K562 (cell line): Measurements from ENCODE around the gene NEK4. TPM values are rescaled to one million over a fixed set of nuclear protein-coding genes. Genes with fewer than 3 reads are reported as not detected.

ENCODE experiments used
- ATAC-seq: fragments of 200-7000 bp; cut with Tn5 transposase; 3 replicates; pipeline ENCODE4 v1.9.1; 2020; ENCODE audit warnings: moderate library complexity
- BruUV-seq: library from RNA; stranded (reverse); fragments of 400-500 nt; replicated peaks from 2 replicates; lab custom pipeline; 2021; lab: Mats Ljungman, UMichigan
- CTCF ChIA-PET: fragments of 300-600 bp; formaldehyde crosslinking; extraction: SDS; loops from one replicate; lab custom pipeline; 2021; ENCODE audit warnings: low intra/inter-chr PET ratio; lab: Yijun Ruan, JAX
- POLR2A ChIA-PET: fragments of 300-600, 350-650 bp; sonication (Branson Sonifier 250); formaldehyde crosslinking; extraction: SDS; loops from one replicate; lab custom pipeline; 2021; ENCODE audit warnings: antibody characterized with exemption, inconsistent platforms; lab: Yijun Ruan, JAX
- DNase-seq, 4 experiments: peaks; one replicate each; pipeline versions ENCODE4 v3.0.0 to v3.0.0-alpha.2; 2011 to 2018; ENCODE audit warnings: low spot score in 3 of 4, mixed read lengths in 3 of 4; ENCODE audit errors: extremely low read depth in 1 of 4
- FAIRE-seq: peaks from 2 replicates; lab custom pipeline; 2011; peaks lifted over from hg19 to GRCh38; lab: Jason Lieb, UNC
- H2AFZ ChIP-seq: 2 replicates; pipeline ENCODE4 v1.6.0; 2011; ENCODE audit warnings: low read depth, low read length, control low read depth, inconsistent platforms
- H3K27ac ChIP-seq: fragments of 200-600 bp; 3 replicates; pipeline ENCODE4 v1.8.0; 2011; ENCODE audit warnings: low read depth, mild to moderate bottlenecking, control low read depth, inconsistent platforms, low read length, moderate library complexity, mixed read lengths; ENCODE audit errors: extremely low read depth
- H3K27me3 ChIP-seq, 2 experiments: fragments of 300-600 bp in 1 of 2; 2 replicates in 1 of 2; 3 replicates in 1 of 2; pipeline versions ENCODE4 v1.6.0 to v1.8.0; 2011; ENCODE audit warnings: inconsistent platforms in 2 of 2, low read length in 2 of 2, mild to moderate bottlenecking in 1 of 2, mixed read lengths in 1 of 2, moderate library complexity in 1 of 2; ENCODE audit not compliant: control insufficient read depth in 2 of 2, insufficient read depth in 2 of 2
- H3K36me3 ChIP-seq: fragments of 300-600 bp; 3 replicates; pipeline ENCODE4 v1.8.0; 2011; ENCODE audit warnings: mild to moderate bottlenecking, low read length, inconsistent platforms; ENCODE audit not compliant: control insufficient read depth, insufficient read depth
- H3K4me1 ChIP-seq, 2 experiments: fragments of 200-600 bp in 1 of 2; replicated peaks in 1 of 2; 2 replicates in 1 of 2; 3 replicates in 1 of 2; pipeline versions ENCODE4 v1.5.1 to v1.8.0; 2011; ENCODE audit warnings: inconsistent platforms in 2 of 2, low read length in 2 of 2, mild to moderate bottlenecking in 1 of 2, mixed read lengths in 1 of 2, moderate library complexity in 1 of 2; ENCODE audit not compliant: control insufficient read depth in 2 of 2, insufficient read depth in 2 of 2
- H3K4me2 ChIP-seq: 2 replicates; pipeline ENCODE4 v1.6.1; 2011; ENCODE audit warnings: low read length, control low read depth, inconsistent platforms, mixed read lengths; ENCODE audit not compliant: insufficient read depth
- H3K4me3 ChIP-seq: fragments of 200-600 bp; sonication (generic), shearing (Covaris generic); 2 replicates; pipeline ENCODE4 v1.5.1; 2016; ENCODE audit warnings: control low read depth, inconsistent platforms
- H3K79me2 ChIP-seq: fragments of 200-600 bp; 3 replicates; pipeline ENCODE4 v1.8.0; 2011; ENCODE audit warnings: low read length, inconsistent platforms; ENCODE audit not compliant: control insufficient read depth, insufficient read depth
- H3K9ac ChIP-seq, 2 experiments: 2 replicates each; pipeline versions ENCODE4 v1.6.0 to v1.6.1; 2011; ENCODE audit warnings: low read depth in 2 of 2, low read length in 2 of 2, control low read depth in 1 of 2, inconsistent platforms in 1 of 2, mild to moderate bottlenecking in 1 of 2, mixed read lengths in 1 of 2; ENCODE audit not compliant: insufficient read depth in 1 of 2
- H3K9me1 ChIP-seq: one replicate; pipeline ENCODE4 v1.6.0; 2011; ENCODE audit warnings: inconsistent platforms, mild to moderate bottlenecking, low read length, moderate library complexity; ENCODE audit not compliant: control insufficient read depth, insufficient read depth
- H3K9me3 ChIP-seq: replicated peaks from 2 replicates; pipeline ENCODE4 v1.5.1; 2011; ENCODE audit warnings: low read depth, low read length, inconsistent platforms; ENCODE audit not compliant: control insufficient read depth, insufficient read depth
- H4K20me1 ChIP-seq: replicated peaks from 2 replicates; pipeline ENCODE4 v1.6.1; 2011; ENCODE audit warnings: low read length, inconsistent platforms, mixed read lengths; ENCODE audit not compliant: control insufficient read depth, insufficient read depth
- CEBPZ ChIP-seq: fragments of 150-350 bp; IDR thresholded peaks from 2 replicates; pipeline ENCODE4 v1.6.1; 2014; ENCODE audit warnings: low read depth, mild to moderate bottlenecking, low read length, borderline replicate concordance
- CREBBP ChIP-seq: IDR thresholded peaks from one replicate; pipeline ENCODE4 v1.6.1; 2012; ENCODE audit warnings: low read depth, mild to moderate bottlenecking, control low read depth, inconsistent platforms, low read length
- FOS ChIP-seq: IDR thresholded peaks from 3 replicates; pipeline ENCODE4 v1.6.1; 2011; ENCODE audit not compliant: insufficient read length; ENCODE audit errors: extremely low read depth
- GABPB2 ChIP-seq: fragments of 250-450 bp; sonication (Bioruptor Pico); conservative IDR thresholded peaks from 2 replicates; pipeline ENCODE4 v1.5.1; 2021; ENCODE audit warnings: mild to moderate bottlenecking
- HNRNPH1 ChIP-seq: fragments of 200-400 bp; formaldehyde crosslinking; optimal IDR thresholded peaks from 2 replicates; pipeline ENCODE3; 2017; ENCODE audit warnings: low read depth, mild to moderate bottlenecking, low read length, moderate library complexity
- HSF4 ChIP-seq: fragments of 250-450 bp; sonication (Bioruptor Pico); IDR thresholded peaks from 2 replicates; pipeline ENCODE4 v2.1.2; 2022; ENCODE audit warnings: mild to moderate bottlenecking, moderate library complexity, borderline replicate concordance
- NR2F6 ChIP-seq: fragments of 450-650 bp; formaldehyde crosslinking; IDR thresholded peaks from 2 replicates; pipeline ENCODE4 v1.4.0; 2020; ENCODE audit warnings: mild to moderate bottlenecking
- PURB ChIP-seq: sonication (generic); formaldehyde crosslinking; IDR thresholded peaks from 2 replicates; pipeline ENCODE4 v1.9.0; 2021; ENCODE audit warnings: low read depth, mild to moderate bottlenecking, missing genetic modification reagents
- SMC3 ChIP-seq: conservative IDR thresholded peaks from 2 replicates; pipeline ENCODE4 v1.6.1; 2011; ENCODE audit warnings: low read depth, low read length, improper control_type of control experiment; ENCODE audit not compliant: insufficient read depth
- TGIF2 ChIP-seq: sonication (generic); formaldehyde crosslinking; IDR thresholded peaks from 2 replicates; pipeline ENCODE4 v1.8.1; 2022; ENCODE audit warnings: mild to moderate bottlenecking, missing genetic modification reagents, moderate library complexity
- ZNF133 ChIP-seq: fragments of 250-450 bp; sonication (Bioruptor Pico); IDR thresholded peaks from 2 replicates; pipeline ENCODE4 v1.4.0; 2020; ENCODE audit warnings: mild to moderate bottlenecking
- ZNF668 ChIP-seq: fragments of 250-450 bp; sonication (Bioruptor Pico); IDR thresholded peaks from 2 replicates; pipeline ENCODE4 v1.8.0; 2022; ENCODE audit warnings: mild to moderate bottlenecking, inconsistent platforms
- WGBS: fragments of 100-300 bp; shearing (Covaris generic); methylation state at CpG from one replicate; pipeline ENCODE4 v1.1.6; 2016; ENCODE audit warnings: low coverage, mixed read lengths; ENCODE audit not compliant: insufficient coverage; ENCODE audit errors: missing lambda C conversion rate; 5-methylcytosine and 5-hydroxymethylcytosine counted together
- in situ Hi-C: fragments of 300-500 bp; cut with MboI; formaldehyde crosslinking; loops from 4 replicates; pipeline ENCODE4 v1.15.0; 2018; ENCODE audit warnings: inconsistent platforms, mixed read lengths
- intact Hi-C: fragments of 100-400 bp; cut with micrococcal nuclease; formaldehyde crosslinking; loops from 2 replicates; pipeline ENCODE4 v1.14.2; 2022
- polyA plus RNA-seq, 8 experiments: library from polyadenylated mRNA; depleted of rRNA in 4 of 8; stranded (reverse) in 5 of 8; unstranded in 3 of 8; fragments of >200 nt; fragmentation: Nextera tagmentation in 2 of 8; fragmentation: Illumina TruSeq in 1 of 8; extraction: Ambion mirVana in 2 of 8; extraction: Trizol in 1 of 8; gene quantifications; 2 replicates each; pipeline versions ENCODE4 v1.2.1 to v1.2.3, GENCODE V29; 2011 to 2014; ENCODE audit warnings: inconsistent platforms in 1 of 8, missing spikeins in 1 of 8
- total RNA-seq, 7 experiments: library from RNA; depleted of rRNA in 6 of 7; stranded (reverse); fragments of >200 nt in 6 of 7; fragmentation: Illumina TruSeq in 2 of 7; extraction: Trizol in 2 of 7; gene quantifications; 2 replicates each; pipeline versions ENCODE4 v1.2.1 to v1.2.3, GENCODE V29; 2011 to 2021; ENCODE audit warnings: low replicate concordance in 1 of 7

Gene NEK4
- total and polyA plus RNA-seq, 9 of the 15 experiments (the other 6 are each of a cell fraction or from before 2014, with no cell fraction given), result 5.8 to 23.1 (median 16.6) TPM

DNA sequence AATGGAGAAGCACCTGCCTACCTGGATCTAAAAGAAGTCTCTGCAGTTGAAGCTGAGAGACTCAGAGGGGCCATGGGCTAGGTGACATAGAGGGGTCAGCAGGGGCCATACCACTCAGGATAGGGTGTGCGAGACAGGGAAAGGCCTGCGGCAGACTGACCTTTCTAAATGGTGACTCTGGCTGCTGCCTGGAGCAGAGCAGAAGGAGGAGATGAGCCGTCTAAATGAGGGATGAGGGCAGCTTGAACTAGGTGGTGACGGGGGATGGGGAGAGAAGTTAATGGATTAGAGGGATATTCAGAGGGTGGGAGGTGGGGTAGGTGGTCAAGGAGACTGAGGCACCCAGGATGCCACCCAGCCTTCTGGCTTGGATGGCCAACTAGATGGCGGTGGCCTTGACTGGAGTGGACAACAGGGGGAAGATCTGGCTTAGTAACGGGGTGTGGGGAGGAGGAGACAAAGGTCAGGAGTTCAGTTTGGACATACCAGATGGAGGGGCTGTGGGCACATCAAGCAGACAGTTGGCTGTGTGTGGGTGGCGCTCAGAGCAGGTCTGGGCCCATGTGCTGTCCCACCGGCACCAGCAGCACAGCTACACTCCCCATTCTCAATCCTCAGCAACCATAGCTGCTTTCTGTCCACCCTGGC is 3.5 kb upstream of the NEK4 start:
- TF ChIP-seq ZNF133 (CRISPR knock-in tag) (no peak), PURB (no peak), SMC3 (no peak), CREBBP (no peak), NR2F6 (CRISPR knock-in tag) (no peak), GABPB2 (CRISPR knock-in tag) (no peak), FOS (no peak), TGIF2 (no peak), HSF4 (CRISPR knock-in tag) (no peak), ZNF668 (no peak), CEBPZ (no peak), HNRNPH1 (no peak)
- intact Hi-C loops, result no loop called here
- WGBS, result 49% methylated on average over 8 of the region's 8 CpGs
- ChIA-PET POLR2A (interaction anchor here (0.5 kb wide), 2 partner anchors 9 to 95 kb away, joined by 3 read pairs; no protein-coding TSS in a partner anchor), CTCF (no interaction called here)
- Histone ChIP-seq H3K4me2 (no peak overlapping the region), H3K9me3 (no peaks in the 10 kb centered on the region), H3K36me3 (no peaks in the 10 kb centered on the region), H3K27me3 (peaks cover 0 to 6% of the 10 kb centered on the region in 2 experiments; a peak in 1 of 5 replicates), H3K79me2 (peaks cover 16% of the 10 kb centered on the region), H3K4me1 (peaks cover 3 to 4% of the 10 kb centered on the region in 2 experiments; a peak in 2 of 5 replicates), H4K20me1 (no peaks in the 10 kb centered on the region), H2AFZ (no peak overlapping the region), H3K27ac (no peak overlapping the region), H3K9ac (no peak overlapping the region), H3K4me3 (no peak overlapping the region), H3K9me1 (no peaks in the 10 kb centered on the region)
- ATAC-seq, result no peak
- in situ Hi-C loops, result no loop called here
- no peak for DNase-seq
- BruUV-seq, result no TSS peak
- FAIRE-seq, result no peak
